ENCODE data around the gene PNMA5. TPM values are rescaled to one million over a fixed set of nuclear protein-coding genes. Genes with fewer than 3 reads are reported as not detected.
A peak's percentile ranks its signal among the peaks of the same experiment; 100 is the strongest.
"Not testable (repeated sequence)": the region's sequence is repeated elsewhere in the genome, so short reads cannot be mapped to it uniquely, and the experiment has no call there.

Gene PNMA5
- polyA plus RNA-seq, 4 donors: 0.07 to 0.56 TPM; not detected in 2

GRCh38 chrX:153017174-153017573 lies 23.3 kb upstream of the PNMA5 start:
- DNase-seq; H3K36me3 ChIP-seq (ENCODE audit: control insufficient read depth in 3 of 3, insufficient read depth in 2 of 3, low read depth in 1 of 3, low read length in 3 of 3); H3K27me3 ChIP-seq (ENCODE audit: control insufficient read depth in 3 of 3, insufficient read depth in 3 of 3, low read length in 3 of 3); H3K4me1 ChIP-seq (ENCODE audit: control insufficient read depth in 3 of 3, insufficient read depth in 2 of 3, low read depth in 1 of 3, low read length in 2 of 3); H3K27ac ChIP-seq (ENCODE audit: low read depth in 1 of 3, low read length in 2 of 3); H3K9me3 ChIP-seq (ENCODE audit: control insufficient read depth in 2 of 2, insufficient read depth in 1 of 2, low read depth in 1 of 2, low read length in 1 of 2); FAIRE-seq; H3K4me3 ChIP-seq (ENCODE audit: low read depth in 1 of 3, low read length in 3 of 3): not testable (repeated sequence)
- 52 to 80% (median 60%) methylated on average over 1 to 2 of the region's 2 CpGs for WGBS, 3 donors

GRCh38 chrX:153004780-153005179 lies 10.9 kb upstream of the PNMA5 start:
- DNase-seq (no peak), FAIRE-seq (no peak)
- no peak overlapping the region for H3K4me3 ChIP-seq (ENCODE audit: low read depth in 1 of 3, low read length in 3 of 3)
- H3K9me3 ChIP-seq (ENCODE audit: control insufficient read depth in 2 of 2, insufficient read depth in 1 of 2, low read depth in 1 of 2, low read length in 1 of 2): no peaks in the 10 kb centered on the region
- H3K27ac ChIP-seq (ENCODE audit: low read depth in 1 of 3, low read length in 2 of 3): no peak overlapping the region
- no peaks in the 10 kb centered on the region for H3K36me3 ChIP-seq (ENCODE audit: control insufficient read depth in 3 of 3, insufficient read depth in 2 of 3, low read depth in 1 of 3, low read length in 3 of 3)
- WGBS, 3 donors: 67 to 92% (median 79%) methylated on average over 1 of the region's 1 CpG
- no peaks in the 10 kb centered on the region for H3K27me3 ChIP-seq (ENCODE audit: control insufficient read depth in 3 of 3, insufficient read depth in 3 of 3, low read length in 3 of 3)
- H3K4me1 ChIP-seq (ENCODE audit: control insufficient read depth in 3 of 3, insufficient read depth in 2 of 3, low read depth in 1 of 3, low read length in 2 of 3): peaks cover 0 to 16% (median 0%) of the 10 kb centered on the region in 3 donors

DNA sequence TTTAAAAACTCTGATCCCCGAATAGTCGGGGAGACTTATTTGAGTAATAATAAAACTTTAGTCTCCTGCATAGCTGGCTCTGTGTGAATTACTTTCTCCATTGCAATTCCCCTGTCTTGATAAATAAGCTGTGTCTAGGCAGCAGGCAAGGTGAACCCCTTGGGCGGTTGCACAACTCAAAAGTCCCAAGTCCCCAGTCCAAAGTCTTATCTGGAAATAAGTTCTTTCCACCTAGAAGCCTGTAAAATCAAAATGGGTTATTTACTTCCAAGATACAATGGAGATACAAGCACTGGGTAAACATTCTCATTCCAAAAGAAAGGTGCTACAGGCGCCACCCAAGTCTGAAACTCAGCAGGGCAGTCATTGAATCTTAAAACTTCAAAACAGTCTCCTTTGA lies 10.1 kb upstream of the PNMA5 start:
- Histone ChIP-seq H3K4me3 (ENCODE audit: low read depth in 1 of 3, low read length in 3 of 3) (no peak overlapping the region), H3K4me1 (ENCODE audit: control insufficient read depth in 3 of 3, insufficient read depth in 2 of 3, low read depth in 1 of 3, low read length in 2 of 3) (peaks cover 0 to 16% (median 0%) of the 10 kb centered on the region in 3 donors), H3K27ac (ENCODE audit: low read depth in 1 of 3, low read length in 2 of 3) (peak overlapping the region in 1 of 3 donors; percentile 17), H3K36me3 (ENCODE audit: control insufficient read depth in 3 of 3, insufficient read depth in 2 of 3, low read depth in 1 of 3, low read length in 3 of 3) (no peaks in the 10 kb centered on the region), H3K27me3 (ENCODE audit: control insufficient read depth in 3 of 3, insufficient read depth in 3 of 3, low read length in 3 of 3) (no peaks in the 10 kb centered on the region), H3K9me3 (ENCODE audit: control insufficient read depth in 2 of 2, insufficient read depth in 1 of 2, low read depth in 1 of 2, low read length in 1 of 2) (no peaks in the 10 kb centered on the region)
- 21 to 60% (median 56%) methylated on average over 4 of the region's 4 CpGs for WGBS, 3 donors
- DNase-seq (peak; percentile 2 to 77), FAIRE-seq (no peak)

GRCh38 chrX:153002182-153002581 lies 8.3 kb upstream of the PNMA5 start:
- not testable (repeated sequence) for DNase-seq; H3K4me3 ChIP-seq (ENCODE audit: low read depth in 1 of 3, low read length in 3 of 3); H3K36me3 ChIP-seq (ENCODE audit: control insufficient read depth in 3 of 3, insufficient read depth in 2 of 3, low read depth in 1 of 3, low read length in 3 of 3); H3K27me3 ChIP-seq (ENCODE audit: control insufficient read depth in 3 of 3, insufficient read depth in 3 of 3, low read length in 3 of 3); FAIRE-seq; H3K9me3 ChIP-seq (ENCODE audit: control insufficient read depth in 2 of 2, insufficient read depth in 1 of 2, low read depth in 1 of 2, low read length in 1 of 2); H3K27ac ChIP-seq (ENCODE audit: low read depth in 1 of 3, low read length in 2 of 3)
- peaks cover 0 to 19% (median 0%) of the 10 kb centered on the region in 3 donors for H3K4me1 ChIP-seq (ENCODE audit: control insufficient read depth in 3 of 3, insufficient read depth in 2 of 3, low read depth in 1 of 3, low read length in 2 of 3)
- WGBS, 3 donors: 58 to 92% (median 91%) methylated on average over 2 of the region's 2 CpGs

GRCh38 chrX:152997337-152997736 lies 3.4 kb upstream of the PNMA5 start:
- DNase-seq: no peak
- H3K4me3 ChIP-seq (ENCODE audit: low read depth in 1 of 3, low read length in 3 of 3): no peak overlapping the region
- 75 to 85% (median 84%) methylated on average over 9 of the region's 9 CpGs for WGBS, 3 donors

GRCh38 chrX:152992115-152992514 lies 1.8 kb downstream of the PNMA5 start:
- no peak overlapping the region for H3K4me3 ChIP-seq (ENCODE audit: low read depth in 1 of 3, low read length in 3 of 3)
- H3K36me3 ChIP-seq (ENCODE audit: control insufficient read depth in 3 of 3, insufficient read depth in 2 of 3, low read depth in 1 of 3, low read length in 3 of 3): no peaks in the 10 kb centered on the region
- WGBS, 3 donors: 68 to 82% (median 69%) methylated on average over 4 of the region's 4 CpGs
- H3K9me3 ChIP-seq (ENCODE audit: control insufficient read depth in 2 of 2, insufficient read depth in 1 of 2, low read depth in 1 of 2, low read length in 1 of 2): no peaks in the 10 kb centered on the region
- no peaks in the 10 kb centered on the region for H3K4me1 ChIP-seq (ENCODE audit: control insufficient read depth in 3 of 3, insufficient read depth in 2 of 3, low read depth in 1 of 3, low read length in 2 of 3)
- no peak overlapping the region for H3K27ac ChIP-seq (ENCODE audit: low read depth in 1 of 3, low read length in 2 of 3)
- DNase-seq: peak in 1 of 2 donors; percentile 59
- no peaks in the 10 kb centered on the region for H3K27me3 ChIP-seq (ENCODE audit: control insufficient read depth in 3 of 3, insufficient read depth in 3 of 3, low read length in 3 of 3)
- FAIRE-seq: no peak

More at GRCh38 chrX:152997337-152997736, 3.4 kb upstream of the PNMA5 start:
- no peak for FAIRE-seq
- no peaks in the 10 kb centered on the region for H3K9me3 ChIP-seq (ENCODE audit: control insufficient read depth in 2 of 2, insufficient read depth in 1 of 2, low read depth in 1 of 2, low read length in 1 of 2)
- H3K4me1 ChIP-seq (ENCODE audit: control insufficient read depth in 3 of 3, insufficient read depth in 2 of 3, low read depth in 1 of 3, low read length in 2 of 3): peaks cover 0 to 2% (median 0%) of the 10 kb centered on the region in 3 donors
- H3K36me3 ChIP-seq (ENCODE audit: control insufficient read depth in 3 of 3, insufficient read depth in 2 of 3, low read depth in 1 of 3, low read length in 3 of 3): no peaks in the 10 kb centered on the region
- H3K27ac ChIP-seq (ENCODE audit: low read depth in 1 of 3, low read length in 2 of 3): no peak overlapping the region
- no peaks in the 10 kb centered on the region for H3K27me3 ChIP-seq (ENCODE audit: control insufficient read depth in 3 of 3, insufficient read depth in 3 of 3, low read length in 3 of 3)

- no peak overlapping the region for H3K27ac ChIP-seq (ENCODE audit: low read depth in 1 of 3, low read length in 2 of 3)
- 70 to 79% (median 78%) methylated on average over 5 of the region's 5 CpGs for WGBS, 3 donors
- no peak for FAIRE-seq
- H3K9me3 ChIP-seq (ENCODE audit: control insufficient read depth in 2 of 2, insufficient read depth in 1 of 2, low read depth in 1 of 2, low read length in 1 of 2): no peaks in the 10 kb centered on the region
- no peaks in the 10 kb centered on the region for H3K4me1 ChIP-seq (ENCODE audit: control insufficient read depth in 3 of 3, insufficient read depth in 2 of 3, low read depth in 1 of 3, low read length in 2 of 3)
- H3K27me3 ChIP-seq (ENCODE audit: control insufficient read depth in 3 of 3, insufficient read depth in 3 of 3, low read length in 3 of 3): no peaks in the 10 kb centered on the region
- no peak overlapping the region for H3K4me3 ChIP-seq (ENCODE audit: low read depth in 1 of 3, low read length in 3 of 3)
- DNase-seq: no peak
- no peaks in the 10 kb centered on the region for H3K36me3 ChIP-seq (ENCODE audit: control insufficient read depth in 3 of 3, insufficient read depth in 2 of 3, low read depth in 1 of 3, low read length in 3 of 3)
These were observed 2.8 kb downstream of the PNMA5 start for GRCh38 chrX:152991123-152991522.

- 50 to 74% (median 73%) methylated on average over 4 to 8 of the region's 8 CpGs for whole genome bisulfite sequencing, 3 donors
- no peak overlapping the region for H3K27ac ChIP-seq (ENCODE audit: low read depth in 1 of 3, low read length in 2 of 3)
- H3K9me3 ChIP-seq (ENCODE audit: control insufficient read depth in 2 of 2, insufficient read depth in 1 of 2, low read depth in 1 of 2, low read length in 1 of 2): no peaks in the 10 kb centered on the region
- DNase-seq (peak in 1 of 2 donors; percentile 2), FAIRE-seq (no peak)
- H3K4me1 ChIP-seq (ENCODE audit: control insufficient read depth in 3 of 3, insufficient read depth in 2 of 3, low read depth in 1 of 3, low read length in 2 of 3): no peaks in the 10 kb centered on the region
- H3K36me3 ChIP-seq (ENCODE audit: control insufficient read depth in 3 of 3, insufficient read depth in 2 of 3, low read depth in 1 of 3, low read length in 3 of 3): no peaks in the 10 kb centered on the region
- no peak overlapping the region for H3K4me3 ChIP-seq (ENCODE audit: low read depth in 1 of 3, low read length in 3 of 3)
- no peaks in the 10 kb centered on the region for H3K27me3 ChIP-seq (ENCODE audit: control insufficient read depth in 3 of 3, insufficient read depth in 3 of 3, low read length in 3 of 3)
These were observed 4.6 kb downstream of the PNMA5 start for GRCh38 chrX:152989292-152989658.

DNA sequence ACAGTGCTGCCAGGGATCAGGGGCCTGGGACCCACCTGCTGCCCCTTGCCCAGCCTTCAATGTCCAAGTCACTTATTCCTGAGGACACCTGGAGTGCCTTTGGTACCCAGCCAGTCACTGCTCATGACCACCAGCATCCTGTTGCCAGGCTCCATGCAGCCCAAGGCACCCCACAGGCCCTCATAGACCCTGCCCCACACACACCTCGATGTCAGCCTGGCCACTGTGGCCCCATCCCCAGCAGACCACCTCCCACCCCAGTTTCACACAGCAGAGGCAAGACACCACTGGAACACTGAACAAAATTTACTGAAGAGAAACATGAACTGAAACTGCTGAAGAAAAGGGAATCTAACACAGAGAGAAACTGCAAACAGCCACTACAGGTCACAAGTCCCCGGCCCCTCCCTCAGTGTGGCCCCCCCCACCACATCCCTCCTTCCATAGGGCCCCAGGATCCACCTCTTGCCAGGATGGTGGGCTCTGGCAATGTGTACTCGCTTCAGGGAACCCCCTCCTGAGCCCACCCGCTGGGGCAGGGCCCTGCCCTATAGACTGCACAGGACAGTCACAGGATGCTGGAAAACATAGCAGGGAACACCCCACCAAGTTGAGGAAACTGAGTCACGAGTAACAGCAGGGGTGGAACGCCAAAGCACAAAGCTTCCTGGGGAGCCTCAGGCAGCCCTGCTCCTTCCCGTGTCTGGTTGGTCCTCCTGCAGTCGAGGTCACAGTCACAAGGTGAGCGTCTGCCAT lies 5.2 kb downstream of the PNMA5 start:
- Histone ChIP-seq H3K27ac (ENCODE audit: low read depth in 1 of 3, low read length in 2 of 3) (no peak overlapping the region), H3K9me3 (ENCODE audit: control insufficient read depth in 2 of 2, insufficient read depth in 1 of 2, low read depth in 1 of 2, low read length in 1 of 2) (no peaks in the 10 kb centered on the region), H3K27me3 (ENCODE audit: control insufficient read depth in 3 of 3, insufficient read depth in 3 of 3, low read length in 3 of 3) (no peaks in the 10 kb centered on the region), H3K4me3 (ENCODE audit: low read depth in 1 of 3, low read length in 3 of 3) (no peak overlapping the region), H3K36me3 (ENCODE audit: control insufficient read depth in 3 of 3, insufficient read depth in 2 of 3, low read depth in 1 of 3, low read length in 3 of 3) (no peaks in the 10 kb centered on the region), H3K4me1 (ENCODE audit: control insufficient read depth in 3 of 3, insufficient read depth in 2 of 3, low read depth in 1 of 3, low read length in 2 of 3) (no peaks in the 10 kb centered on the region)
- FAIRE-seq: no peak
- no peak for DNase-seq
- 43 to 65% (median 65%) methylated on average over 6 to 9 of the region's 9 CpGs for WGBS, 3 donors
